ENCODE results near the gene UFM1.

DNA sequence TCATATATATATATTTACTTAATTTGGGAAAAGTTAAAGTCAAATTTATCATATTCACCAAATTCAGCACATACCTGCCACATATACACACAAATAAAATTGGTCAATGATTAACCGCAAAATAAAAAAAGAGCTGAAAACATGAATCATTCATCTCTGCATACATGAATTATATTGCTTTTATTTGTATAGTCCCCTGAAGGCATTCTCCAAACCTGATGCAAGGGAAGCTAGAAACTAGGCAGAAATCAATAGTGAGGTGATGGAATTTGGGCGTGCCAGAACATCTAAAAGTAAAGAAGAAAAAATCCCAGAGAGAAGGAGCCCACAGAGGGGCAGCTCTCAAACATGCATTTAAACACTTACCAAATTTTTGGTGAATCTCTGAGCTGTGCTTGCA is 60.1 kb downstream of the UFM1 start:
- TF ChIP-seq, protein P1, sequence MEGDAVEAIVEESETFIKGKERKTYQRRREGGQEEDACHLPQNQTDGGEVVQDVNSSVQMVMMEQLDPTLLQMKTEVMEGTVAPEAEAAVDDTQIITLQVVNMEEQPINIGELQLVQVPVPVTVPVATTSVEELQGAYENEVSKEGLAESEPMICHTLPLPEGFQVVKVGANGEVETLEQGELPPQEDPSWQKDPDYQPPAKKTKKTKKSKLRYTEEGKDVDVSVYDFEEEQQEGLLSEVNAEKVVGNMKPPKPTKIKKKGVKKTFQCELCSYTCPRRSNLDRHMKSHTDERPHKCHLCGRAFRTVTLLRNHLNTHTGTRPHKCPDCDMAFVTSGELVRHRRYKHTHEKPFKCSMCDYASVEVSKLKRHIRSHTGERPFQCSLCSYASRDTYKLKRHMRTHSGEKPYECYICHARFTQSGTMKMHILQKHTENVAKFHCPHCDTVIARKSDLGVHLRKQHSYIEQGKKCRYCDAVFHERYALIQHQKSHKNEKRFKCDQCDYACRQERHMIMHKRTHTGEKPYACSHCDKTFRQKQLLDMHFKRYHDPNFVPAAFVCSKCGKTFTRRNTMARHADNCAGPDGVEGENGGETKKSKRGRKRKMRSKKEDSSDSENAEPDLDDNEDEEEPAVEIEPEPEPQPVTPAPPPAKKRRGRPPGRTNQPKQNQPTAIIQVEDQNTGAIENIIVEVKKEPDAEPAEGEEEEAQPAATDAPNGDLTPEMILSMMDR (IDR thresholded peaks at IDR 0.05) = no peak
- no peak for TF ChIP-seq POLR2AphosphoS5 (IDR thresholded peaks at IDR 0.05; ENCODE audit: low read depth, low read length)
- TF ChIP-seq REST (IDR thresholded peaks at IDR 0.05; ENCODE audit: insufficient read depth in 1 of 2, low read depth in 2 of 2, low read length in 1 of 2) = no peak
- TF ChIP-seq TCF7L2 (IDR thresholded peaks at IDR 0.05; ENCODE audit: low read depth, low read length) = no peak
- no peak for TF ChIP-seq SIN3A (IDR thresholded peaks at IDR 0.05; ENCODE audit: borderline replicate concordance, insufficient read depth, low read depth, low read length)

Data from Panc1 (cell line).